ENCODE results near the gene CD59.

GRCh38 chr11:33684003-33684706, 52.1 kb downstream of the CD59 start:
- TF ChIP-seq CTCF (IDR thresholded peaks at IDR 0.05; ENCODE audit: insufficient read depth, low read length, poor library complexity, severe bottlenecking) (no peak), EZH2phosphoT487 (conservative IDR thresholded peaks at IDR 0.05; ENCODE audit: low read length) (no peak)
